ENCODE results near the gene PTOV1.

Gene PTOV1

DNA sequence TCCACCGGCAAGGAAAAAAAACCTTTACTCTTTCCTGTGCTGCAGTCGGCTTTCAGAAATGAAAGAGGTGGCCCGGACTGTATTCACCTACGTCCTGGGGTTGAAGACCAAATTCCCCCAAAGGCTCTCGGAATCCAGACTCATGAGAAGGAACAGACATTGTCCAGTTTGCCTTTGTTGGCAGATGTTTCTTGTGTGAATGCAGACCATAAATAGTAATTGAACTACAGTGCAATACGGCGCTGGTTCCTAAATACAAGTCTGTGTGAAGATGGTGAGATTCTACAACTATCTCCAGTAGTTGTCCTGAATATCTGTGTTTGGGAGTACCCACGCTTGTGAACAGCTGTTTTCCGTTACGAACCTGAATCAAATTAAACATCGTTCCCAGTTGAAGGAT is 11.2 kb upstream of the PTOV1 start:
- Histone ChIP-seq H3K4me1 (ENCODE audit: control insufficient read depth, insufficient read depth, low read length) (no peaks in the 10 kb centered on the region), H3K27ac (ENCODE audit: extremely low read depth, low read depth, low read length) (no peak overlapping the region; the same call in 1 of the 2 replicates), H3K9me3 (ENCODE audit: control insufficient read depth, insufficient read depth, low read depth, low read length) (no peaks in the 10 kb centered on the region), H3K4me3 (ENCODE audit: low read depth, low read length) (no peak overlapping the region), H3K36me3 (ENCODE audit: control insufficient read depth in 2 of 2, insufficient read depth in 1 of 2, low read length in 2 of 2) (peaks cover 6 to 66% of the 10 kb centered on the region in 2 experiments)
- TF ChIP-seq, protein P1, sequence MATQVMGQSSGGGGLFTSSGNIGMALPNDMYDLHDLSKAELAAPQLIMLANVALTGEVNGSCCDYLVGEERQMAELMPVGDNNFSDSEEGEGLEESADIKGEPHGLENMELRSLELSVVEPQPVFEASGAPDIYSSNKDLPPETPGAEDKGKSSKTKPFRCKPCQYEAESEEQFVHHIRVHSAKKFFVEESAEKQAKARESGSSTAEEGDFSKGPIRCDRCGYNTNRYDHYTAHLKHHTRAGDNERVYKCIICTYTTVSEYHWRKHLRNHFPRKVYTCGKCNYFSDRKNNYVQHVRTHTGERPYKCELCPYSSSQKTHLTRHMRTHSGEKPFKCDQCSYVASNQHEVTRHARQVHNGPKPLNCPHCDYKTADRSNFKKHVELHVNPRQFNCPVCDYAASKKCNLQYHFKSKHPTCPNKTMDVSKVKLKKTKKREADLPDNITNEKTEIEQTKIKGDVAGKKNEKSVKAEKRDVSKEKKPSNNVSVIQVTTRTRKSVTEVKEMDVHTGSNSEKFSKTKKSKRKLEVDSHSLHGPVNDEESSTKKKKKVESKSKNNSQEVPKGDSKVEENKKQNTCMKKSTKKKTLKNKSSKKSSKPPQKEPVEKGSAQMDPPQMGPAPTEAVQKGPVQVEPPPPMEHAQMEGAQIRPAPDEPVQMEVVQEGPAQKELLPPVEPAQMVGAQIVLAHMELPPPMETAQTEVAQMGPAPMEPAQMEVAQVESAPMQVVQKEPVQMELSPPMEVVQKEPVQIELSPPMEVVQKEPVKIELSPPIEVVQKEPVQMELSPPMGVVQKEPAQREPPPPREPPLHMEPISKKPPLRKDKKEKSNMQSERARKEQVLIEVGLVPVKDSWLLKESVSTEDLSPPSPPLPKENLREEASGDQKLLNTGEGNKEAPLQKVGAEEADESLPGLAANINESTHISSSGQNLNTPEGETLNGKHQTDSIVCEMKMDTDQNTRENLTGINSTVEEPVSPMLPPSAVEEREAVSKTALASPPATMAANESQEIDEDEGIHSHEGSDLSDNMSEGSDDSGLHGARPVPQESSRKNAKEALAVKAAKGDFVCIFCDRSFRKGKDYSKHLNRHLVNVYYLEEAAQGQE (tag by site-specific recombination; IDR thresholded peaks at IDR 0.05) = no peak
- TF ChIP-seq ZNF837 (tag by site-specific recombination; IDR thresholded peaks at IDR 0.05) = no peak
- no peak for TF ChIP-seq ZNF146 (tag by site-specific recombination; IDR thresholded peaks at IDR 0.05)
- no peak for TF ChIP-seq ZNF596 (tag by site-specific recombination; IDR thresholded peaks at IDR 0.05)
- TF ChIP-seq SALL2 (tag by site-specific recombination; IDR thresholded peaks at IDR 0.05; ENCODE audit: borderline replicate concordance) = no peak
- TF ChIP-seq ZNF24 (tag by site-specific recombination; IDR thresholded peaks at IDR 0.05) = no peak
- TF ChIP-seq SP2 (tag by site-specific recombination; IDR thresholded peaks at IDR 0.05) = no peak
- no peak for TF ChIP-seq ZNF701 (tag by site-specific recombination; IDR thresholded peaks at IDR 0.05)
- TF ChIP-seq KLF10 (tag by site-specific recombination; IDR thresholded peaks at IDR 0.05) = no peak
- no peak for TF ChIP-seq ZNF624 (tag by site-specific recombination; IDR thresholded peaks at IDR 0.05)
- no peak for TF ChIP-seq ZNF350 (tag by site-specific recombination; IDR thresholded peaks at IDR 0.05)
- TF ChIP-seq ZNF16 (tag by site-specific recombination; IDR thresholded peaks at IDR 0.05; ENCODE audit: low read depth) = no peak
- ChIA-PET POLR2A (interaction anchor here (1.0 kb wide), 1 partner anchor 11 kb away, joined by 3 read pairs; no protein-coding TSS in a partner anchor), CTCF (interaction anchor here (0.6 kb wide), 1 partner anchor 448 kb away, joined by 5 read pairs; no protein-coding TSS in a partner anchor)

DNA sequence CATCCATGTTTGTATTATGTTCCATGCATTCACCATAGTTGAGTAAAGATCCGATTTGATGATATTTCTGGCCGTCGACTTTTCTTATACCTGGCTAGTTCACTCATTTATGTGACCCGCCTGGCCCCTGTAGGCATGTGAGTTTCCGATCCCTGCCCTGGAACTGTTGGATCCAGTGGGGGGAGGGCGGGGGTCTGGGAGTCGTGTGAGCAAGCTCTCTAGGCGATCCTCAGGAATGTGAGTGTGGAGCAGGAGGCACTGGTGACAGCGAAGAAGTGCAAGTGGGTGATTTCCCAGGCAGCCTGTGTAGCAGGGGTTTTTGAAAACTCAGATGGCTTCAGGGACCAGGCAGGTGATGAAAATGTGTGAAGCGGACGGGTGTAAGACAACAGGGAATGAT is 10.6 kb upstream of the PTOV1 start:
- no peak overlapping the region for H3K27ac ChIP-seq (ENCODE audit: extremely low read depth, low read depth, low read length)
- peaks cover 6 to 59% of the 10 kb centered on the region in 2 experiments for H3K36me3 ChIP-seq (ENCODE audit: control insufficient read depth in 2 of 2, insufficient read depth in 1 of 2, low read length in 2 of 2)
- no peaks in the 10 kb centered on the region for H3K9me3 ChIP-seq (ENCODE audit: control insufficient read depth, insufficient read depth, low read depth, low read length)
- H3K4me3 ChIP-seq (ENCODE audit: low read depth, low read length) = no peak overlapping the region
- H3K4me1 ChIP-seq (ENCODE audit: control insufficient read depth, insufficient read depth, low read length) = no peaks in the 10 kb centered on the region
- TF ChIP-seq ZNF341 (tag by site-specific recombination; IDR thresholded peaks at IDR 0.05; ENCODE audit: low read depth) (no peak), ZNF274 (IDR thresholded peaks at IDR 0.05; ENCODE audit: low read length) (no peak), ZNF274 (tag by site-specific recombination; IDR thresholded peaks at IDR 0.05; ENCODE audit: borderline replicate concordance) (no peak), ZNF501 (tag by site-specific recombination; IDR thresholded peaks at IDR 0.05) (no peak), ZNF776 (tag by site-specific recombination; IDR thresholded peaks at IDR 0.05; ENCODE audit: borderline replicate concordance) (no peak), ZSCAN23 (tag by site-specific recombination; IDR thresholded peaks at IDR 0.05) (no peak), ZNF433 (tag by site-specific recombination; IDR thresholded peaks at IDR 0.05; ENCODE audit: low read depth) (no peak), ZNF549 (tag by site-specific recombination; IDR thresholded peaks at IDR 0.05) (no peak), MYNN (tag by site-specific recombination; IDR thresholded peaks at IDR 0.05; ENCODE audit: borderline replicate concordance) (no peak), ZNF837 (tag by site-specific recombination; IDR thresholded peaks at IDR 0.05) (no peak), ZNF791 (tag by site-specific recombination; IDR thresholded peaks at IDR 0.05) (no peak), ZNF37A (tag by site-specific recombination; IDR thresholded peaks at IDR 0.05) (no peak), ZNF548 (tag by site-specific recombination; IDR thresholded peaks at IDR 0.05) (no peak), ZNF555 (tag by site-specific recombination; conservative IDR thresholded peaks at IDR 0.05) (no peak), ZNF394 (tag by site-specific recombination; IDR thresholded peaks at IDR 0.05; ENCODE audit: borderline replicate concordance) (no peak), ZNF843 (tag by site-specific recombination; IDR thresholded peaks at IDR 0.05) (no peak)
- TF ChIP-seq, protein P2, sequence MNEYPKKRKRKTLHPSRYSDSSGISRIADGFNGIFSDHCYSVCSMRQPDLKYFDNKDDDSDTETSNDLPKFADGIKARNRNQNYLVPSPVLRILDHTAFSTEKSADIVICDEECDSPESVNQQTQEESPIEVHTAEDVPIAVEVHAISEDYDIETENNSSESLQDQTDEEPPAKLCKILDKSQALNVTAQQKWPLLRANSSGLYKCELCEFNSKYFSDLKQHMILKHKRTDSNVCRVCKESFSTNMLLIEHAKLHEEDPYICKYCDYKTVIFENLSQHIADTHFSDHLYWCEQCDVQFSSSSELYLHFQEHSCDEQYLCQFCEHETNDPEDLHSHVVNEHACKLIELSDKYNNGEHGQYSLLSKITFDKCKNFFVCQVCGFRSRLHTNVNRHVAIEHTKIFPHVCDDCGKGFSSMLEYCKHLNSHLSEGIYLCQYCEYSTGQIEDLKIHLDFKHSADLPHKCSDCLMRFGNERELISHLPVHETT (tag by site-specific recombination; IDR thresholded peaks at IDR 0.05) = no peak
- TF ChIP-seq, protein P3, sequence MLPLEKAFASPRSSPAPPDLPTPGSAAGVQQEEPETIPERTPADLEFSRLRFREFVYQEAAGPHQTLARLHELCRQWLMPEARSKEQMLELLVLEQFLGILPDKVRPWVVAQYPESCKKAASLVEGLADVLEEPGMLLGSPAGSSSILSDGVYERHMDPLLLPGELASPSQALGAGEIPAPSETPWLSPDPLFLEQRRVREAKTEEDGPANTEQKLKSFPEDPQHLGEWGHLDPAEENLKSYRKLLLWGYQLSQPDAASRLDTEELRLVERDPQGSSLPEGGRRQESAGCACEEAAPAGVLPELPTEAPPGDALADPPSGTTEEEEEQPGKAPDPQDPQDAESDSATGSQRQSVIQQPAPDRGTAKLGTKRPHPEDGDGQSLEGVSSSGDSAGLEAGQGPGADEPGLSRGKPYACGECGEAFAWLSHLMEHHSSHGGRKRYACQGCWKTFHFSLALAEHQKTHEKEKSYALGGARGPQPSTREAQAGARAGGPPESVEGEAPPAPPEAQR (tag by site-specific recombination; IDR thresholded peaks at IDR 0.05) = no peak
- CTCF ChIA-PET = no interaction called here
- POLR2A ChIA-PET = interaction anchor here (1.0 kb wide), 1 partner anchor 10 kb away, joined by 3 read pairs; no protein-coding TSS in a partner anchor

Measured in HEK293 (cell line).